Measurements from ENCODE around the gene DENND4B. TPM values are rescaled to one million over a fixed set of nuclear protein-coding genes. Genes with fewer than 3 reads are reported as not detected.
"Not testable (repeated sequence)": the region's sequence is repeated elsewhere in the genome, so short reads cannot be mapped to it uniquely, and the experiment has no call there.

DENND4B gene
- total RNA-seq, 1 donor from 2014 or later = 44.6 TPM

GRCh38 chr1:153919876-153920852 is 26.4 kb downstream of the DENND4B start:
- Histone ChIP-seq H3K4me3 (peak overlapping the region; percentile 91), H3K27me3 (ENCODE audit: low read depth) (no peaks in the 10 kb centered on the region), H3K9me3 (replicated peaks) (no peaks in the 10 kb centered on the region), H3K36me3 (peaks cover 13% of the 10 kb centered on the region), H3K4me1 (peaks cover 73% of the 10 kb centered on the region), H3K27ac (replicated peaks) (peak overlapping the region; percentile 93)
- intact Hi-C loops (cut with micrococcal nuclease) = no loop called here
- DNase-seq = no peak
- TF ChIP-seq CTCF (IDR thresholded peaks at IDR 0.05; ENCODE audit: borderline replicate concordance) = no peak

- Histone ChIP-seq H3K4me1 (peaks cover 72% of the 10 kb centered on the region), H3K27ac (replicated peaks) (no peak overlapping the region), H3K27me3 (ENCODE audit: low read depth) (no peaks in the 10 kb centered on the region), H3K9me3 (replicated peaks) (no peaks in the 10 kb centered on the region), H3K4me3 (no peak overlapping the region), H3K36me3 (peaks cover 14% of the 10 kb centered on the region)
- no peak for TF ChIP-seq CTCF (IDR thresholded peaks at IDR 0.05; ENCODE audit: borderline replicate concordance)
- DNase-seq = no peak
- intact Hi-C loops (cut with micrococcal nuclease) = no loop called here
Observed at GRCh38 chr1:153916297-153916696, 30.2 kb downstream of the DENND4B start.

GRCh38 chr1:153912349-153912748 is 34.2 kb downstream of the DENND4B start:
- Histone ChIP-seq H3K4me1 (peaks cover 32% of the 10 kb centered on the region), H3K27me3 (ENCODE audit: low read depth) (no peaks in the 10 kb centered on the region), H3K36me3 (peaks cover 17% of the 10 kb centered on the region), H3K27ac (replicated peaks) (no peak overlapping the region), H3K9me3 (replicated peaks) (no peaks in the 10 kb centered on the region), H3K4me3 (no peak overlapping the region)
- DNase-seq = no peak
- no peak for TF ChIP-seq CTCF (IDR thresholded peaks at IDR 0.05; ENCODE audit: borderline replicate concordance)
- intact Hi-C loops (cut with micrococcal nuclease) = no loop called here

GRCh38 chr1:153910560-153910959 is 36.0 kb downstream of the DENND4B start:
- H3K36me3 ChIP-seq = peaks cover 15% of the 10 kb centered on the region
- H3K27ac ChIP-seq (replicated peaks); DNase-seq; H3K4me3 ChIP-seq; H3K9me3 ChIP-seq (replicated peaks); H3K27me3 ChIP-seq (ENCODE audit: low read depth); intact Hi-C loops (cut with micrococcal nuclease): not testable (repeated sequence)
- H3K4me1 ChIP-seq = peaks cover 30% of the 10 kb centered on the region

GRCh38 chr1:153908071-153908470 is 38.4 kb downstream of the DENND4B start:
- TF ChIP-seq CTCF (IDR thresholded peaks at IDR 0.05; ENCODE audit: borderline replicate concordance) = no peak
- Histone ChIP-seq H3K4me3 (no peak overlapping the region), H3K4me1 (peaks cover 31% of the 10 kb centered on the region), H3K36me3 (peaks cover 10% of the 10 kb centered on the region), H3K27me3 (ENCODE audit: low read depth) (no peaks in the 10 kb centered on the region), H3K9me3 (replicated peaks) (no peaks in the 10 kb centered on the region), H3K27ac (replicated peaks) (no peak overlapping the region)
- no peak for DNase-seq
- intact Hi-C loops (cut with micrococcal nuclease) = no loop called here

- no peaks in the 10 kb centered on the region for H3K9me3 ChIP-seq (replicated peaks)
- H3K4me1 ChIP-seq = peaks cover 23% of the 10 kb centered on the region
- no peak for DNase-seq
- no peaks in the 10 kb centered on the region for H3K27me3 ChIP-seq (ENCODE audit: low read depth)
- intact Hi-C loops (cut with micrococcal nuclease) = no loop called here
- no peak overlapping the region for H3K4me3 ChIP-seq
- TF ChIP-seq CTCF (IDR thresholded peaks at IDR 0.05; ENCODE audit: borderline replicate concordance) = no peak
- no peak overlapping the region for H3K27ac ChIP-seq (replicated peaks)
- peaks cover 10% of the 10 kb centered on the region for H3K36me3 ChIP-seq
Observed at GRCh38 chr1:153907134-153907533, 39.4 kb downstream of the DENND4B start.
